Adipocyte (in vitro differentiated cells): Measurements from ENCODE around the gene LRRFIP1.

Source experiments
- DNase-seq: peaks from one replicate; pipeline ENCODE4 v3.0.0-alpha.2; 2015; ENCODE audit warnings: low read depth
- H3K27me3 ChIP-seq: replicated peaks from 2 replicates; pipeline ENCODE4 v1.7.0; 2013; ENCODE audit warnings: mild to moderate bottlenecking, low read length, moderate library complexity; ENCODE audit not compliant: control insufficient read depth, insufficient read depth
- H3K36me3 ChIP-seq: 2 replicates; pipeline ENCODE4 v1.7.0; 2013; ENCODE audit warnings: low read length, mild to moderate bottlenecking, moderate library complexity; ENCODE audit not compliant: control insufficient read depth, insufficient read depth, severe bottlenecking
- H3K4me1 ChIP-seq: 2 replicates; pipeline ENCODE4 v1.7.0; 2013; ENCODE audit warnings: mild to moderate bottlenecking, low read length, moderate library complexity; ENCODE audit not compliant: control insufficient read depth, insufficient read depth
- H3K4me3 ChIP-seq: 2 replicates; pipeline ENCODE4 v1.7.0; 2013; ENCODE audit warnings: mild to moderate bottlenecking, low read length, moderate library complexity
- H3K9ac ChIP-seq: 2 replicates; pipeline ENCODE4 v1.7.0; 2013; ENCODE audit warnings: mild to moderate bottlenecking, low read length, moderate library complexity
- H3K9me3 ChIP-seq: 2 replicates; pipeline ENCODE4 v1.7.0; 2013; ENCODE audit warnings: mild to moderate bottlenecking, low read length, moderate library complexity; ENCODE audit not compliant: control insufficient read depth

LRRFIP1 gene

GRCh38 chr2:237627441-237628246 lies at the start of gene LRRFIP1:
TSS of gene LRRFIP1 (plus strand) at chr2:237627587. CDS start at chr2:237627645, 58 bp downstream.
- Histone ChIP-seq H3K9ac (peak within 1 kb of the TSS; percentile 77), H3K36me3 (peaks cover 10% of the 10 kb centered on the region), H3K4me1 (peaks cover 12% of the 10 kb centered on the region), H3K9me3 (no peaks in the 10 kb centered on the region), H3K4me3 (peak within 1 kb of the TSS; percentile 83), H3K27me3 (no peaks in the 10 kb centered on the region)
- peak; percentile 80 for DNase-seq

- Histone ChIP-seq H3K9ac (no peak overlapping the region), H3K9me3 (no peaks in the 10 kb centered on the region), H3K27me3 (peaks cover 21% of the 10 kb centered on the region), H3K36me3 (no peaks in the 10 kb centered on the region), H3K4me1 (peaks cover 12% of the 10 kb centered on the region), H3K4me3 (no peak overlapping the region)
- DNase-seq: no peak
Observed at GRCh38 chr2:237577956-237578870, 49.2 kb upstream of the LRRFIP1 start.

GRCh38 chr2:237581326-237581725 lies 46.1 kb upstream of the LRRFIP1 start:
- Histone ChIP-seq H3K27me3 (peaks cover 11% of the 10 kb centered on the region), H3K9me3 (no peaks in the 10 kb centered on the region), H3K4me3 (no peak overlapping the region), H3K9ac (no peak overlapping the region), H3K36me3 (no peaks in the 10 kb centered on the region), H3K4me1 (peaks cover 12% of the 10 kb centered on the region)
- no peak for DNase-seq

GRCh38 chr2:237581751-237582746 lies 45.3 kb upstream of the LRRFIP1 start:
- H3K36me3 ChIP-seq: no peaks in the 10 kb centered on the region
- H3K9ac ChIP-seq: peak overlapping the region; percentile 66
- H3K4me3 ChIP-seq: peak overlapping the region; percentile 61
- DNase-seq: peak; percentile 75
- H3K4me1 ChIP-seq: peaks cover 12% of the 10 kb centered on the region
- no peaks in the 10 kb centered on the region for H3K9me3 ChIP-seq
- peaks cover 10% of the 10 kb centered on the region for H3K27me3 ChIP-seq

GRCh38 chr2:237583385-237584295 lies 43.7 kb upstream of the LRRFIP1 start:
- H3K9ac ChIP-seq: no peak overlapping the region
- H3K4me1 ChIP-seq: peaks cover 12% of the 10 kb centered on the region
- H3K4me3 ChIP-seq: no peak overlapping the region
- no peaks in the 10 kb centered on the region for H3K36me3 ChIP-seq
- no peak for DNase-seq
- no peaks in the 10 kb centered on the region for H3K9me3 ChIP-seq
- H3K27me3 ChIP-seq: no peaks in the 10 kb centered on the region

GRCh38 chr2:237585590-237586221 lies 41.7 kb upstream of the LRRFIP1 start:
- H3K9ac ChIP-seq: no peak overlapping the region
- no peaks in the 10 kb centered on the region for H3K9me3 ChIP-seq
- peaks cover 12% of the 10 kb centered on the region for H3K4me1 ChIP-seq
- no peak overlapping the region for H3K4me3 ChIP-seq
- no peaks in the 10 kb centered on the region for H3K27me3 ChIP-seq
- no peak for DNase-seq
- H3K36me3 ChIP-seq: no peaks in the 10 kb centered on the region

- Histone ChIP-seq H3K27me3 (no peaks in the 10 kb centered on the region), H3K4me3 (no peak overlapping the region), H3K9ac (no peak overlapping the region), H3K4me1 (no peaks in the 10 kb centered on the region), H3K9me3 (no peaks in the 10 kb centered on the region), H3K36me3 (no peaks in the 10 kb centered on the region)
- no peak for DNase-seq
Observed at GRCh38 chr2:237588044-237588696, 39.2 kb upstream of the LRRFIP1 start.

- Histone ChIP-seq H3K4me1 (no peaks in the 10 kb centered on the region), H3K9ac (no peak within 1 kb of the TSS), H3K4me3 (no peak within 1 kb of the TSS), H3K36me3 (no peaks in the 10 kb centered on the region), H3K9me3 (no peaks in the 10 kb centered on the region), H3K27me3 (no peaks in the 10 kb centered on the region)
- DNase-seq: peak; percentile 47
Observed at GRCh38 chr2:237590272-237591140, 36.9 kb upstream of the LRRFIP1 start, which contains the start of gene RAB17. TSS of gene RAB17 (minus strand) at chr2:237590734. CDS start at chr2:237586154, 4,580 bp downstream.
